Mammary epithelial cell (primary cell): ENCODE measurements around the gene LRCH3.

Experiments
- EZH2 ChIP-seq: IDR thresholded peaks from 2 replicates; pipeline ENCODE4 v1.6.1; 2012; ENCODE audit warnings: low read length, inconsistent platforms, borderline replicate concordance
- TF ChIP-seq, protein P1 (sequence below), 2 donors: IDR thresholded peaks in 1 of 2; conservative IDR thresholded peaks in 1 of 2; 2 replicates each; pipeline ENCODE4 v1.5.1; 2011 to 2012; ENCODE audit warnings: inconsistent platforms in 2 of 2, low read length in 2 of 2, mild to moderate bottlenecking in 2 of 2, control low read depth in 1 of 2, low read depth in 1 of 2; ENCODE audit not compliant: insufficient read depth in 1 of 2; ENCODE audit errors: extremely low read depth in 1 of 2

DNA sequence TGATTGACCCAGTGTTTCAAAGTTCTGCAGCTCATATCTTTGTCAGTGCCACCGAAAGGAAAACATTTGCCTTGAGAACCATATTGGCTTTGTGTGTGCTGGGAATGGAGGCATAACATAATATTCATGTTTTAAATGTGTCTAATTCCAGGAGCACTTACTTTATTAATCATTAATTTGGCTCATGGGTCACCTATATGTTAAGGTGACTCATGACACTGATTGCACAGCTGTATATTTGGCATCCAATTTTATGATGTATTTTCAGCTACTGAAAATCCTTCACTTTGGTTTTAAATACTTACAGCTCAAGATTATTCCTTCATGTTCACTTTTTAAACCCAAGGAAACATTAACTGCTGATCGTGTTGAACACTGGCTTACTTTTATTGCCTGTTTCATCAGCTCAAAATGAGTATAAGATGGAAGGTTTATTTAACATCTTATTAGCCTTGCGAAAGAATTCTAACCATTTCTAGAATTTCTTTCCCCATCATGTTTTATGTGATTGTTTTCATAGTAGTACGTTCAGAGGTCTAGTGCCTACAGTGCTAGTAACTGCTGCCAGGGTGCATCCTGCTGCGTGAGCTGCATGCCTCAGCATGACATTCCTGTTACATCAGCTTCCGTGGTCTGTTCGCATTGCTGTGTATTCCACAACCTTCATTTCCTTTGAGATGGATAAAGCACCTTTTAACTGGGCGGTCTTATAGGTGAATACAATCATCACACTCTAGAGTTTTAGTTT is 63.7 kb downstream of the LRCH3 start:
- TF ChIP-seq EZH2 = no peak
- TF ChIP-seq, protein P1, sequence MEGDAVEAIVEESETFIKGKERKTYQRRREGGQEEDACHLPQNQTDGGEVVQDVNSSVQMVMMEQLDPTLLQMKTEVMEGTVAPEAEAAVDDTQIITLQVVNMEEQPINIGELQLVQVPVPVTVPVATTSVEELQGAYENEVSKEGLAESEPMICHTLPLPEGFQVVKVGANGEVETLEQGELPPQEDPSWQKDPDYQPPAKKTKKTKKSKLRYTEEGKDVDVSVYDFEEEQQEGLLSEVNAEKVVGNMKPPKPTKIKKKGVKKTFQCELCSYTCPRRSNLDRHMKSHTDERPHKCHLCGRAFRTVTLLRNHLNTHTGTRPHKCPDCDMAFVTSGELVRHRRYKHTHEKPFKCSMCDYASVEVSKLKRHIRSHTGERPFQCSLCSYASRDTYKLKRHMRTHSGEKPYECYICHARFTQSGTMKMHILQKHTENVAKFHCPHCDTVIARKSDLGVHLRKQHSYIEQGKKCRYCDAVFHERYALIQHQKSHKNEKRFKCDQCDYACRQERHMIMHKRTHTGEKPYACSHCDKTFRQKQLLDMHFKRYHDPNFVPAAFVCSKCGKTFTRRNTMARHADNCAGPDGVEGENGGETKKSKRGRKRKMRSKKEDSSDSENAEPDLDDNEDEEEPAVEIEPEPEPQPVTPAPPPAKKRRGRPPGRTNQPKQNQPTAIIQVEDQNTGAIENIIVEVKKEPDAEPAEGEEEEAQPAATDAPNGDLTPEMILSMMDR (conservative IDR thresholded peaks at IDR 0.05 in 1 of 2, IDR thresholded peaks at IDR 0.05 in 1 of 2; ENCODE audit: extremely low read depth in 1 of 2, insufficient read depth in 1 of 2, low read depth in 1 of 2, low read length in 2 of 2) = no peak
